Uterus (tissue), 2 donors: ENCODE results near the gene SEMA6B.

ENCODE experiments used
- CTCF ChIP-seq, 4 experiments: fragments of 200-600 bp in 2 of 4; fragments of 450-650 bp in 2 of 4; sonication (generic) in 2 of 4; IDR thresholded peaks; one replicate each; pipeline ENCODE4 v1.5.1; 2016 to 2019; ENCODE audit warnings: antibody characterized with exemption in 4 of 4, mild to moderate bottlenecking in 2 of 4, moderate library complexity in 1 of 4
- POLR2A ChIP-seq, 2 donors: fragments of 450-650 bp; IDR thresholded peaks; one replicate each; pipeline ENCODE4 v1.6.1; 2016; ENCODE audit warnings: antibody characterized with exemption in 2 of 2, mild to moderate bottlenecking in 1 of 2, moderate library complexity in 1 of 2

DNA sequence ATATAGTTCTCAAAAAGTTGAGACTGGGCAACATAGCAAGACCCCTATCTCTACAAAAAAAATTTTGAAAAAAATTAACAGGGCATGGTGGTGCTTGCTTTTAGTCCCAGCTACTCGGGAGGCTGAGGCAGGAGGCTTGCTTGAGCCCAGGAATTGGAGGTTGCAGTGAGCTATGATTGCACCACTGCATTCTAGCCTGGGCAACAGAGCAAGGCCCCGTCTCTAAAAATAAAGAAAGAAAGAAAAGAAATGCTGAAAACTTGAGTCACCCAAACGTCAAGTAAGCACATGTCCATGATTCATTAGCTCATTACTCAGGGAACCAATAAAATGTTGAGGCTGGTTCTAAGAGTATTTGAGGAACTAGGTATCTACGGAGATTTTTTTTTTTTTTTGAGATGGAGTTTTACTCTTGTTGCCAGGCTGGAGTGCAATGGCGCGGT, 33.9 kb upstream of the SEMA6B start:
- TF ChIP-seq CTCF (IDR thresholded peaks at IDR 0.05) (no peak), POLR2A (IDR thresholded peaks at IDR 0.05) (no peak)
